Measurements from ENCODE around the gene KCNQ1OT1. TPM values are rescaled to one million over a fixed set of nuclear protein-coding genes. Genes with fewer than 3 reads are reported as not detected.
A peak's percentile ranks its signal among the peaks of the same experiment; 100 is the strongest.

The KCNQ1OT1 gene
- total RNA-seq, 4 donors from 2014 or later, result 0.66 to 2.5 (median 1.3) TPM

DNA sequence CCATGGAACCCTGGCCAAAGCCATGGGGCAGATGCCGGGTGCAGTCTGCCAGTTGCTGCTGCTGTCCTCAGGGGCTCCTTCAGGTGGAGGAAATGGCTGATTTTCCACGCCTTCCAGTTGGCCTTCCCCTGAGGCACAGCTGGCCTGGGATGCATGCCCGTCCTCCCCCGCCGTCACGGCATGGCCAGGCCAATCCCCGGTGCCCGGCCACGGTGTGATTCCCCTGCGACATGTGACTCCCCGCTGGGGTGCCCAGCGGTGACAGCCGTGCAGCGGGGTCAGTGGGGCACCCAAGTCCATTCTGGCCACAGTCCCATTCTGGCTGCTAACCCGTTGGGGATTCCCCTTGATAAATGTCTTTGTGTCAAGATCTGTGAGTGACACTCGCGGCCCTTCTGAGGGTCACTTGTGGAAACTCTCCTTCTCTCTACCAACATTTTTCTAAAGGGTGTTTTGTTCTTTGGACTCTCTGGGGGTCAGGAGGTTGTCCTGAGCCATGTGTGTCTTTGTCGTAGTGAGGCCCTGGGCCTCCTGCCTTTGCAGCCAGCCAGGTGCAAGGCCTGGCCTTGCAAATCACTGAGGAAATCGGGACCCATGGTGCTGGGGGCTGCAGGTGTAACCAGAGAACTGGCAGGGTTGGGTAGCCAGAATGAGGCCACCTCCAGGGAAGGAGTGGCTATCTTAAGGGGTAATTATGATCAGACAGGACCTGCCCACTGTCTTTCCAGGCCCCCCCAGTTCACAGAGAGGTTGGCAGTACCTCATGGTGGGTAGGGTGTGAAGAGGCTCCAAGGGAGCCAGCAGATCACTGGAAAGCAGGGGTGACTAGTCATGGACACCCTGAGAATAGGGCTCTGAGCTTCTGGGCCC, 37.1 kb downstream of the KCNQ1OT1 start:
- peaks cover 0 to 13% (median 3%) of the 10 kb centered on the region in 4 donors for H3K36me3 ChIP-seq
- DNase-seq (ENCODE audit: extremely low spot score), result peak; percentile 45
- H3K27ac ChIP-seq (replicated peaks in 1 of 4), result no peak overlapping the region
- no peaks in the 10 kb centered on the region for H3K27me3 ChIP-seq
- no peak overlapping the region for H3K4me3 ChIP-seq
- peaks cover 0 to 23% (median 16%) of the 10 kb centered on the region in 4 donors for H3K9me3 ChIP-seq
- no peak for TF ChIP-seq POLR2AphosphoS5 (IDR thresholded peaks at IDR 0.05)
- TF ChIP-seq, protein P1, sequence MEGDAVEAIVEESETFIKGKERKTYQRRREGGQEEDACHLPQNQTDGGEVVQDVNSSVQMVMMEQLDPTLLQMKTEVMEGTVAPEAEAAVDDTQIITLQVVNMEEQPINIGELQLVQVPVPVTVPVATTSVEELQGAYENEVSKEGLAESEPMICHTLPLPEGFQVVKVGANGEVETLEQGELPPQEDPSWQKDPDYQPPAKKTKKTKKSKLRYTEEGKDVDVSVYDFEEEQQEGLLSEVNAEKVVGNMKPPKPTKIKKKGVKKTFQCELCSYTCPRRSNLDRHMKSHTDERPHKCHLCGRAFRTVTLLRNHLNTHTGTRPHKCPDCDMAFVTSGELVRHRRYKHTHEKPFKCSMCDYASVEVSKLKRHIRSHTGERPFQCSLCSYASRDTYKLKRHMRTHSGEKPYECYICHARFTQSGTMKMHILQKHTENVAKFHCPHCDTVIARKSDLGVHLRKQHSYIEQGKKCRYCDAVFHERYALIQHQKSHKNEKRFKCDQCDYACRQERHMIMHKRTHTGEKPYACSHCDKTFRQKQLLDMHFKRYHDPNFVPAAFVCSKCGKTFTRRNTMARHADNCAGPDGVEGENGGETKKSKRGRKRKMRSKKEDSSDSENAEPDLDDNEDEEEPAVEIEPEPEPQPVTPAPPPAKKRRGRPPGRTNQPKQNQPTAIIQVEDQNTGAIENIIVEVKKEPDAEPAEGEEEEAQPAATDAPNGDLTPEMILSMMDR (IDR thresholded peaks at IDR 0.05), result no peak
- TF ChIP-seq EP300 (IDR thresholded peaks at IDR 0.05), result no peak
- no peak for TF ChIP-seq POLR2A (IDR thresholded peaks at IDR 0.05; ENCODE audit: low read depth)
- 94% methylated on average over 17 of the region's 19 CpGs for WGBS
- intact Hi-C loops (cut with DNase I), result no loop called here
- peaks cover 0 to 13% (median 3%) of the 10 kb centered on the region in 4 donors for H3K4me1 ChIP-seq

GRCh38 chr11:2662024-2662312, 37.8 kb downstream of the KCNQ1OT1 start:
- intact Hi-C loops (cut with DNase I), result no loop called here
- H3K4me1 ChIP-seq, result peaks cover 0 to 13% (median 3%) of the 10 kb centered on the region in 4 donors

DNA sequence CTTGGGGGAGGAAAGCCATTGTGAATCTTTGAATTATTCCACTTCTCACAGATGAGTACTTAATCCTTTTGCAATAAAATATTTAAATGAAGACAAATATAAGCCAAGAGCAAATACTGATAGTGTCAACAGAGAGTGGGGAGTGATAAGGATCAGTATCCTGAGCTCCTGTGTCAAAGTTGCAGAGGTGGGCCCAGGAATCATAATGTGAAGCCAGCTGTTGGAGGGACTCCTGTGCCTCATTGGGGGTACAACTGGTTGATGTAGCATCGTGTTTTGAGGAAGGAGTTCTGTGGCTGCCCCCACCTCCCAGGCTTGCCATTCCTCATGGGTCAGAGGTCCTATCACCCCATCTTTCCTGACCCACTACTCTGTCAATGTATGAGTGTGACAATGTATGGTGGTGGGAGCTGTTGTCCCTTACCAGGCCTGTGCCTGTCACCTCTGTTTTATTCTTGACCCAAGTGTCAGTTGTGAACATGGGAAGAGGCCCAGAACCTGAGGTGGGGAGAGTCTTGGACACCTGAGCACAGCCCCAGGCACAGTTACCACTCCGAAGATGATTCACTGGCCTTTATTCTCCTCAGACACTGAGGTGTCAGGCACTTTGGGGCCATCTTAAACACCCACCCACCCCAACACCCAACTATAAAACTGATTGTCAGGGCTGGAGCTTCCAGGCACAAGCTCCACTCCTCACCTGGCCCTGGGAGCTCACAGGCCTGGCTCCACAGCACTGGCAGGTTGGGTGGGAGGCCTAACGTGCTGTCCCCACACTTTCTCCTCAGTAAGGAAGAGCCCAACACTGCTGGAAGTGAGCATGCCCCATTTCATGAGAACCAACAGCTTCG, 38.4 kb downstream of the KCNQ1OT1 start:
- H3K9me3 ChIP-seq, result peaks cover 0 to 26% (median 19%) of the 10 kb centered on the region in 4 donors
- H3K27ac ChIP-seq (replicated peaks in 1 of 4), result no peak overlapping the region
- peaks cover 0 to 12% (median 3%) of the 10 kb centered on the region in 4 donors for H3K36me3 ChIP-seq
- no peak overlapping the region for H3K4me3 ChIP-seq
- 90% methylated on average over 2 of the region's 4 CpGs for WGBS
- H3K27me3 ChIP-seq, result no peaks in the 10 kb centered on the region
- H3K4me1 ChIP-seq, result peaks cover 0 to 7% (median 3%) of the 10 kb centered on the region in 4 donors
- intact Hi-C loops (cut with DNase I), result no loop called here
- DNase-seq (ENCODE audit: extremely low spot score), result no peak
- TF ChIP-seq POLR2A (IDR thresholded peaks at IDR 0.05; ENCODE audit: low read depth) (no peak), POLR2AphosphoS5 (IDR thresholded peaks at IDR 0.05) (no peak), EP300 (IDR thresholded peaks at IDR 0.05) (no peak)
- TF ChIP-seq, protein P1 (IDR thresholded peaks at IDR 0.05), result no peak

More at GRCh38 chr11:2662024-2662312, 37.8 kb downstream of the KCNQ1OT1 start:
- Histone ChIP-seq H3K9me3 (peaks cover 0 to 26% (median 19%) of the 10 kb centered on the region in 4 donors), H3K27me3 (no peaks in the 10 kb centered on the region), H3K4me3 (no peak overlapping the region), H3K27ac (replicated peaks in 1 of 4) (no peak overlapping the region), H3K36me3 (peaks cover 0 to 12% (median 3%) of the 10 kb centered on the region in 4 donors)
- TF ChIP-seq, protein P1 (IDR thresholded peaks at IDR 0.05), result no peak
- no peak for TF ChIP-seq POLR2A (IDR thresholded peaks at IDR 0.05; ENCODE audit: low read depth)
- 100% methylated on average over 3 of the region's 5 CpGs for WGBS
- peak; percentile 84 for DNase-seq (ENCODE audit: extremely low spot score)

DNA sequence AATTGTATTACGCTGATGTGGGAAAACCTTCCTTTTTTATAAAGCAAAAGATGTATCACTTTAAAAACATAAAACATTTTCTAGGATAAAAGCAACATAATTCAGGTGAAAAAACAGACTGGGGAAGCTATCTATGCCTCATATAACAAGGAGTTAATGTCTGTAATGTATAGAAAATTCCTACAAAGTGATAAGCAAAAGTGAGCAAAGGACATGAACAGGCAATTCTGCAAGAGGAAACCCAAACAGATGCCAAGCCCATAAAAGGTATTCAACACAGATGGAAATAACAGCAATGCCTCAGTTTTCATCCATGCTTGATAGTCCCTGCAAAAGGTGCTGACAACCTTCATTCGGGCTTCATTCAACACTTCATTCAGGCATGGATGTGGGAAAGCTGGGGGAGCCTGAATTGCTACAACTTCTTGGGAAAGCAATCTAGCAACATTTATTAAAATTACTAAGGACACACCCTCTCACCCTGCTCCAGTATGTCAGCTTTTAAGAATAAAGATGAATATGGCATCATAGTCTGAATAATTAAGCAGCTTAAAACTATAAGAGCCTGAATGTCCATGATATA, 39.3 kb downstream of the KCNQ1OT1 start:
- Histone ChIP-seq H3K9me3 (peaks cover 0 to 34% (median 19%) of the 10 kb centered on the region in 4 donors), H3K36me3 (peaks cover 0 to 7% (median 3%) of the 10 kb centered on the region in 4 donors), H3K27me3 (no peaks in the 10 kb centered on the region), H3K4me1 (no peaks in the 10 kb centered on the region), H3K4me3 (no peak overlapping the region), H3K27ac (replicated peaks in 1 of 4) (no peak overlapping the region)
- WGBS, result 96% methylated on average over 2 of the region's 2 CpGs
- no peak for DNase-seq (ENCODE audit: extremely low spot score)
- no peak for TF ChIP-seq POLR2AphosphoS5 (IDR thresholded peaks at IDR 0.05)
- TF ChIP-seq EP300 (IDR thresholded peaks at IDR 0.05), result no peak
- TF ChIP-seq, protein P1 (IDR thresholded peaks at IDR 0.05), result no peak
- TF ChIP-seq POLR2A (IDR thresholded peaks at IDR 0.05; ENCODE audit: low read depth), result no peak
- intact Hi-C loops (cut with DNase I), result no loop called here
